Keratinocyte (primary cell): ENCODE data around the gene PIEZO1. TPM values are rescaled to one million over a fixed set of nuclear protein-coding genes. Genes with fewer than 3 reads are reported as not detected.

Source experiments
- DNase-seq: peaks from one replicate; pipeline ENCODE4 v3.0.0-alpha.2; 2011; ENCODE audit warnings: low read depth, missing footprints, low spot score
- FAIRE-seq: peaks from 2 replicates; lab custom pipeline; 2011; peaks lifted over from hg19 to GRCh38; lab: Jason Lieb, UNC
- H2AFZ ChIP-seq: 2 replicates; pipeline ENCODE4 v1.6.0; 2012; ENCODE audit warnings: low read length, control low read depth, inconsistent platforms; ENCODE audit not compliant: control insufficient read depth
- H3K27ac ChIP-seq: 2 replicates; pipeline ENCODE4 v1.5.1; 2011; ENCODE audit warnings: low read length; ENCODE audit not compliant: control insufficient read depth, insufficient read depth
- H3K27me3 ChIP-seq: 3 replicates; pipeline ENCODE4 v1.6.0; 2011; ENCODE audit warnings: low read length; ENCODE audit not compliant: control insufficient read depth, insufficient read depth; ENCODE audit errors: extremely low read depth
- H3K36me3 ChIP-seq, 2 experiments: 2 replicates in 1 of 2; 3 replicates in 1 of 2; pipeline ENCODE4 v1.5.1; 2011; ENCODE audit warnings: low read length in 2 of 2, mild to moderate bottlenecking in 1 of 2; ENCODE audit not compliant: control insufficient read depth in 2 of 2, insufficient read depth in 2 of 2; ENCODE audit errors: extremely low read depth in 1 of 2
- H3K4me1 ChIP-seq: 3 replicates; pipeline ENCODE4 v1.5.1; 2011; ENCODE audit warnings: low read length; ENCODE audit not compliant: control insufficient read depth, insufficient read depth; ENCODE audit errors: extremely low read depth
- H3K4me2 ChIP-seq: 3 replicates; pipeline ENCODE4 v1.6.0; 2011; ENCODE audit warnings: low read depth, low read length; ENCODE audit not compliant: control insufficient read depth, insufficient read depth; ENCODE audit errors: extremely low read depth
- H3K4me3 ChIP-seq, 3 experiments: fragments of 200-600 bp in 1 of 3; sonication (generic) in 1 of 3; 2 replicates in 2 of 3; 3 replicates in 1 of 3; pipeline ENCODE4 v1.5.1; 2011 to 2016; ENCODE audit warnings: low read length in 3 of 3, mild to moderate bottlenecking in 3 of 3, control low read depth in 2 of 3, inconsistent platforms in 1 of 3, low read depth in 1 of 3, mixed read lengths in 1 of 3, mixed run types in 1 of 3, moderate library complexity in 1 of 3; ENCODE audit not compliant: control insufficient read depth in 2 of 3, insufficient read depth in 2 of 3; ENCODE audit errors: extremely low read depth in 1 of 3
- H3K79me2 ChIP-seq: 2 replicates; pipeline ENCODE4 v1.6.0; 2012; ENCODE audit warnings: low read length; ENCODE audit not compliant: control insufficient read depth, insufficient read depth
- H3K9ac ChIP-seq: 3 replicates; pipeline ENCODE4 v1.6.0; 2011; ENCODE audit warnings: low read length; ENCODE audit not compliant: control insufficient read depth, insufficient read depth; ENCODE audit errors: extremely low read depth
- H3K9me1 ChIP-seq: 3 replicates; pipeline ENCODE4 v1.6.0; 2011; ENCODE audit warnings: low read length; ENCODE audit not compliant: control insufficient read depth, insufficient read depth; ENCODE audit errors: extremely low read depth
- H3K9me3 ChIP-seq: 2 replicates; pipeline ENCODE4 v1.5.1; 2012; ENCODE audit warnings: low read depth, low read length; ENCODE audit not compliant: control insufficient read depth
- H4K20me1 ChIP-seq: 3 replicates; pipeline ENCODE4 v1.6.0; 2011; ENCODE audit warnings: low read length; ENCODE audit not compliant: control insufficient read depth, insufficient read depth; ENCODE audit errors: extremely low read depth
- CTCF ChIP-seq, 3 experiments: IDR thresholded peaks in 1 of 3; conservative IDR thresholded peaks in 1 of 3; optimal IDR thresholded peaks in 1 of 3; 2 replicates in 2 of 3; 3 replicates in 1 of 3; pipeline versions ENCODE3 to v1.5.1; 2011; ENCODE audit warnings: low read length in 3 of 3, mild to moderate bottlenecking in 3 of 3, moderate library complexity in 2 of 3, control low read depth in 1 of 3, inconsistent platforms in 1 of 3; ENCODE audit not compliant: insufficient read depth in 2 of 3; ENCODE audit errors: extremely low read depth in 1 of 3
- EZH2 ChIP-seq: IDR thresholded peaks from one replicate; pipeline ENCODE4 v1.6.1; 2012; ENCODE audit warnings: inconsistent platforms, mild to moderate bottlenecking, low read length, moderate library complexity
- dilution Hi-C: fragments of 300-500 bp; cut with MboI; formaldehyde crosslinking; loops from one replicate; pipeline ENCODE4 v1.7.0; 2020; ENCODE audit warnings: low sequenced_read_pairs; ENCODE audit not compliant: extremely low pct_ligation_motif_present
- polyA plus RNA-seq, 5 experiments: library from polyadenylated mRNA; depleted of rRNA in 3 of 5; stranded (reverse) in 3 of 5; stranded (forward) in 1 of 5; unstranded in 1 of 5; fragments of >200 nt; gene quantifications; 1 replicate in 1 of 5; 2 replicates in 3 of 5; 3 replicates in 1 of 5; pipeline versions ENCODE4 v1.2.1 to v1.2.3, GENCODE V29; 2011 to 2012; ENCODE audit warnings: missing spikeins in 2 of 5, low read depth in 1 of 5, low replicate concordance in 1 of 5

PIEZO1 gene
- polyA plus RNA-seq, 1 donor (not counting 4 experiments of a cell fraction or from before 2014, with no cell fraction given) = 62.8 TPM

- FAIRE-seq (no peak), DNase-seq (no peak)
- Histone ChIP-seq H3K9me1 (no peaks in the 10 kb centered on the region), H2AFZ (peak within 1 kb of the TSS; percentile 19), H3K79me2 (peaks cover 11% of the 10 kb centered on the region), H4K20me1 (peaks cover 2% of the 10 kb centered on the region), H3K4me1 (peaks cover 11% of the 10 kb centered on the region), H3K9ac (peak within 1 kb of the TSS; percentile 77), H3K36me3 (peaks cover 2 to 13% of the 10 kb centered on the region in 2 experiments), H3K4me2 (peak within 1 kb of the TSS; percentile 91), H3K9me3 (no peaks in the 10 kb centered on the region), H3K27me3 (no peaks in the 10 kb centered on the region), H3K27ac (peak within 1 kb of the TSS; percentile 61), H3K4me3 (peak within 1 kb of the TSS; percentile 66 to 81 (median 72))
- dilution Hi-C loops = no loop called here
- TF ChIP-seq CTCF (optimal IDR thresholded peaks at IDR 0.05 in 1 of 3, IDR thresholded peaks at IDR 0.05 in 1 of 3, conservative IDR thresholded peaks at IDR 0.05 in 1 of 3; ENCODE audit: extremely low read depth in 1 of 3, insufficient read depth in 2 of 3, low read length in 3 of 3) = no peak
- no peak for TF ChIP-seq EZH2
Observed at GRCh38 chr16:88803264-88803987, 18.4 kb upstream of the PIEZO1 start, which contains the start of gene CDT1. Gene CDT1, plus strand, starts transcription at chr16:88803789. Its CDS starts 43 bp downstream, at chr16:88803832.

- H3K9me3 ChIP-seq = no peaks in the 10 kb centered on the region
- no peak overlapping the region for H3K4me2 ChIP-seq
- H3K27me3 ChIP-seq = no peaks in the 10 kb centered on the region
- FAIRE-seq (no peak), DNase-seq (no peak)
- H3K4me3 ChIP-seq = no peak overlapping the region
- dilution Hi-C loops = no loop called here
- H3K79me2 ChIP-seq = peaks cover 10% of the 10 kb centered on the region
- H3K9me1 ChIP-seq = no peaks in the 10 kb centered on the region
- H3K4me1 ChIP-seq = peaks cover 11% of the 10 kb centered on the region
- no peak overlapping the region for H2AFZ ChIP-seq
- H3K27ac ChIP-seq = no peak overlapping the region
- H3K36me3 ChIP-seq = no peaks in the 10 kb centered on the region
- TF ChIP-seq EZH2 (no peak), CTCF (optimal IDR thresholded peaks at IDR 0.05 in 1 of 3, IDR thresholded peaks at IDR 0.05 in 1 of 3, conservative IDR thresholded peaks at IDR 0.05 in 1 of 3; ENCODE audit: extremely low read depth in 1 of 3, insufficient read depth in 2 of 3, low read length in 3 of 3) (no peak)
- no peaks in the 10 kb centered on the region for H4K20me1 ChIP-seq
- no peak overlapping the region for H3K9ac ChIP-seq
Observed at GRCh38 chr16:88800277-88800592, 15.2 kb upstream of the PIEZO1 start.
